HEK293 (cell line): ENCODE results near the gene EPHB3.

Experiments
- BCL11B ChIP-seq: fragments of 450-650 bp; formaldehyde crosslinking; IDR thresholded peaks from 2 replicates; pipeline ENCODE4 v1.5.1; 2016; ENCODE audit warnings: low read depth, missing biosample characterization, missing genetic modification characterization
- GFI1B ChIP-seq: fragments of 450-650 bp; formaldehyde crosslinking; IDR thresholded peaks from 2 replicates; pipeline ENCODE4 v1.5.1; 2016; ENCODE audit warnings: missing biosample characterization, missing genetic modification characterization
- HIC1 ChIP-seq: fragments of 450-650 bp; formaldehyde crosslinking; IDR thresholded peaks from 2 replicates; pipeline ENCODE4 v1.5.1; 2016; ENCODE audit warnings: missing biosample characterization, missing genetic modification characterization
- SALL2 ChIP-seq: fragments of 450-650 bp; formaldehyde crosslinking; IDR thresholded peaks from 2 replicates; pipeline ENCODE4 v1.5.0; 2017; ENCODE audit warnings: missing biosample characterization, mild to moderate bottlenecking, missing genetic modification characterization, borderline replicate concordance
- SCRT1 ChIP-seq: fragments of 450-650 bp; formaldehyde crosslinking; IDR thresholded peaks from 2 replicates; pipeline ENCODE4 v1.5.1; 2016; ENCODE audit warnings: missing biosample characterization, missing genetic modification characterization, borderline replicate concordance
- SCRT2 ChIP-seq: fragments of 450-650 bp; formaldehyde crosslinking; IDR thresholded peaks from 2 replicates; pipeline ENCODE4 v1.5.1; 2016; ENCODE audit warnings: missing biosample characterization, missing genetic modification characterization
- TCF7L2 ChIP-seq: IDR thresholded peaks from 2 replicates; pipeline ENCODE4 v1.6.1; 2011; ENCODE audit warnings: low read depth, mild to moderate bottlenecking, inconsistent platforms, low read length, moderate library complexity, borderline replicate concordance
- ZBTB26 ChIP-seq: fragments of 450-650 bp; formaldehyde crosslinking; optimal IDR thresholded peaks from 2 replicates; pipeline ENCODE3; 2016; ENCODE audit warnings: missing biosample characterization, mild to moderate bottlenecking, missing genetic modification characterization
- ZFP69B ChIP-seq: fragments of 450-650 bp; formaldehyde crosslinking; IDR thresholded peaks from 2 replicates; pipeline ENCODE4 v1.5.1; 2016; ENCODE audit warnings: missing biosample characterization, missing genetic modification characterization
- ZNF10 ChIP-seq: fragments of 450-650 bp; formaldehyde crosslinking; IDR thresholded peaks from 2 replicates; pipeline ENCODE4 v1.5.1; 2017; ENCODE audit warnings: missing biosample characterization, missing genetic modification characterization
- ZNF114 ChIP-seq: fragments of 450-650 bp; formaldehyde crosslinking; IDR thresholded peaks from 2 replicates; pipeline ENCODE4 v1.5.0; 2017; ENCODE audit warnings: missing biosample characterization, missing genetic modification characterization
- ZNF169 ChIP-seq: fragments of 450-650 bp; formaldehyde crosslinking; IDR thresholded peaks from 2 replicates; pipeline ENCODE4 v1.5.1; 2016; ENCODE audit warnings: missing biosample characterization, missing genetic modification characterization
- ZNF175 ChIP-seq: fragments of 450-650 bp; formaldehyde crosslinking; IDR thresholded peaks from 2 replicates; pipeline ENCODE4 v1.5.1; 2016; ENCODE audit warnings: missing biosample characterization, missing genetic modification characterization
- ZNF248 ChIP-seq: fragments of 450-650 bp; formaldehyde crosslinking; IDR thresholded peaks from 2 replicates; pipeline ENCODE4 v1.5.1; 2017; ENCODE audit warnings: missing biosample characterization, missing genetic modification characterization
- ZNF335 ChIP-seq: fragments of 450-650 bp; formaldehyde crosslinking; conservative IDR thresholded peaks from 2 replicates; pipeline ENCODE4 v1.5.1; 2016; ENCODE audit warnings: missing biosample characterization, missing genetic modification characterization
- ZNF366 ChIP-seq: fragments of 450-650 bp; formaldehyde crosslinking; conservative IDR thresholded peaks from 2 replicates; pipeline ENCODE4 v1.5.1; 2016; ENCODE audit warnings: missing biosample characterization, missing genetic modification characterization
- ZNF449 ChIP-seq: fragments of 450-650 bp; formaldehyde crosslinking; IDR thresholded peaks from 2 replicates; pipeline ENCODE4 v1.5.1; 2017; ENCODE audit warnings: missing biosample characterization, mild to moderate bottlenecking, missing genetic modification characterization, moderate library complexity
- ZNF529 ChIP-seq: fragments of 450-650 bp; formaldehyde crosslinking; IDR thresholded peaks from 2 replicates; pipeline ENCODE4 v1.5.1; 2017; ENCODE audit warnings: missing genetic modification characterization, missing biosample characterization; ENCODE audit not compliant: insufficient replicate concordance
- ZNF549 ChIP-seq: fragments of 450-650 bp; IDR thresholded peaks from 2 replicates; pipeline ENCODE4 v1.5.1; 2018; ENCODE audit warnings: missing biosample characterization, missing genetic modification characterization, mild to moderate bottlenecking, inconsistent platforms, moderate library complexity
- ZNF654 ChIP-seq: fragments of 450-650 bp; formaldehyde crosslinking; IDR thresholded peaks from 2 replicates; pipeline ENCODE4 v1.5.1; 2016; ENCODE audit warnings: low read depth, missing biosample characterization, missing genetic modification characterization
- ZNF777 ChIP-seq: fragments of 450-650 bp; formaldehyde crosslinking; IDR thresholded peaks from 2 replicates; pipeline ENCODE4 v1.5.1; 2017; ENCODE audit warnings: missing biosample characterization, missing genetic modification characterization, borderline replicate concordance
- ZSCAN30 ChIP-seq: fragments of 450-650 bp; IDR thresholded peaks from 2 replicates; pipeline ENCODE4 v1.5.1; 2018; ENCODE audit warnings: missing biosample characterization, mild to moderate bottlenecking, missing genetic modification characterization, moderate library complexity
- ZSCAN5A ChIP-seq: fragments of 450-650 bp; formaldehyde crosslinking; IDR thresholded peaks from 2 replicates; pipeline ENCODE4 v1.5.1; 2016; ENCODE audit warnings: missing biosample characterization, missing genetic modification characterization
- ZXDB ChIP-seq: fragments of 450-650 bp; formaldehyde crosslinking; IDR thresholded peaks from 2 replicates; pipeline ENCODE4 v1.5.1; 2016; ENCODE audit warnings: missing biosample characterization, missing genetic modification characterization
- TF ChIP-seq, protein P1 (sequence below): IDR thresholded peaks from 2 replicates; pipeline ENCODE4 v1.6.1; 2011; ENCODE audit warnings: mild to moderate bottlenecking, low read depth, low read length, borderline replicate concordance
- TF ChIP-seq, protein P2 (sequence below): fragments of 450-650 bp; formaldehyde crosslinking; IDR thresholded peaks from 2 replicates; pipeline ENCODE4 v1.5.1; 2016; ENCODE audit warnings: missing biosample characterization, missing genetic modification characterization

EPHB3 gene

GRCh38 chr3:184540777-184541681 is 20.6 kb upstream of the EPHB3 start (continued):
- TF ChIP-seq ZSCAN30 (tag by site-specific recombination) (0 out of 2 replicates have a peak, but pooled peaks have one; percentile 49), ZNF654 (tag by site-specific recombination) (peak; percentile 70), ZBTB26 (tag by site-specific recombination) (no peak), SCRT1 (peak; percentile 92), ZNF777 (tag by site-specific recombination) (no peak), ZNF449 (tag by site-specific recombination) (no peak), ZNF175 (tag by site-specific recombination) (no peak), ZXDB (tag by site-specific recombination) (no peak), ZNF114 (no peak), SALL2 (tag by site-specific recombination) (no peak), ZNF549 (tag by site-specific recombination) (no peak), HIC1 (tag by site-specific recombination) (no peak), BCL11B (tag by site-specific recombination) (no peak), TCF7L2 (no peak), ZNF169 (no peak), GFI1B (no peak), ZNF248 (tag by site-specific recombination) (no peak), ZNF10 (tag by site-specific recombination) (no peak), ZNF366 (peak; percentile 66), ZSCAN5A (no peak), ZNF529 (tag by site-specific recombination) (no peak), SCRT2 (tag by site-specific recombination) (peak; percentile 91), ZNF335 (tag by site-specific recombination) (no peak), ZFP69B (tag by site-specific recombination) (no peak)
- TF ChIP-seq, protein P1, sequence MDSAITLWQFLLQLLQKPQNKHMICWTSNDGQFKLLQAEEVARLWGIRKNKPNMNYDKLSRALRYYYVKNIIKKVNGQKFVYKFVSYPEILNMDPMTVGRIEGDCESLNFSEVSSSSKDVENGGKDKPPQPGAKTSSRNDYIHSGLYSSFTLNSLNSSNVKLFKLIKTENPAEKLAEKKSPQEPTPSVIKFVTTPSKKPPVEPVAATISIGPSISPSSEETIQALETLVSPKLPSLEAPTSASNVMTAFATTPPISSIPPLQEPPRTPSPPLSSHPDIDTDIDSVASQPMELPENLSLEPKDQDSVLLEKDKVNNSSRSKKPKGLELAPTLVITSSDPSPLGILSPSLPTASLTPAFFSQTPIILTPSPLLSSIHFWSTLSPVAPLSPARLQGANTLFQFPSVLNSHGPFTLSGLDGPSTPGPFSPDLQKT: no peak
- TF ChIP-seq, protein P2, sequence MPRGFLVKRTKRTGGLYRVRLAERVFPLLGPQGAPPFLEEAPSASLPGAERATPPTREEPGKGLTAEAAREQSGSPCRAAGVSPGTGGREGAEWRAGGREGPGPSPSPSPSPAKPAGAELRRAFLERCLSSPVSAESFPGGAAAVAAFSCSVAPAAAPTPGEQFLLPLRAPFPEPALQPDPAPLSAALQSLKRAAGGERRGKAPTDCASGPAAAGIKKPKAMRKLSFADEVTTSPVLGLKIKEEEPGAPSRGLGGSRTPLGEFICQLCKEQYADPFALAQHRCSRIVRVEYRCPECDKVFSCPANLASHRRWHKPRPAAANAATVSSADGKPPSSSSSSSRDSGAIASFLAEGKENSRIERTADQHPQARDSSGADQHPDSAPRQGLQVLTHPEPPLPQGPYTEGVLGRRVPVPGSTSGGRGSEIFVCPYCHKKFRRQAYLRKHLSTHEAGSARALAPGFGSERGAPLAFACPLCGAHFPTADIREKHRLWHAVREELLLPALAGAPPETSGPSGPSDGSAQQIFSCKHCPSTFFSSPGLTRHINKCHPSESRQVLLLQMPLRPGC (tag by site-specific recombination): no peak
